GM12874 (cell line): ENCODE data around the gene ARHGEF7.

Experiments used
- TF ChIP-seq, protein P1 (sequence below): IDR thresholded peaks from 2 replicates; pipeline ENCODE4 v1.5.1; 2011; ENCODE audit warnings: low read depth, mild to moderate bottlenecking, control low read depth, low read length, moderate library complexity; ENCODE audit not compliant: insufficient read depth

ARHGEF7 gene

DNA sequence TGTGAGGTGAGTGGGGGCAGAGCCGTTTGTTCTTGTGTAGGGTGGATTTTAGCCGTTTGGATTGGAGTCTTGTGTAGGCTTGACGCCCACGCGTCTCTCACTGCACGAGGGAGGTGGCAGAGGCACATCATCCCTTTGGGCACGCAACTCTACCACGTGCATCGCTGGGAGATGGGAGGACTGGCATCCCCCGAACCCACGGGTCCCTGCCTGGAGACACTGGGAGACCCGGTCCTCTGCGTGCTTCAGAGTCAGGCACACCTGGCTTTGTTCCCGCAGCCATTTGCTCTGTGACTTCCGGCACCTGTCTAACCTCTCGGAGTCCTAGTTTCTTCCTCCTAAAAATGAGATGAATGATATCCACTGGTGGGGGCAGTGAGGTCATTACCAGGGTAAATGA lies 6.4 kb downstream of the ARHGEF7 start:
- TF ChIP-seq, protein P1, sequence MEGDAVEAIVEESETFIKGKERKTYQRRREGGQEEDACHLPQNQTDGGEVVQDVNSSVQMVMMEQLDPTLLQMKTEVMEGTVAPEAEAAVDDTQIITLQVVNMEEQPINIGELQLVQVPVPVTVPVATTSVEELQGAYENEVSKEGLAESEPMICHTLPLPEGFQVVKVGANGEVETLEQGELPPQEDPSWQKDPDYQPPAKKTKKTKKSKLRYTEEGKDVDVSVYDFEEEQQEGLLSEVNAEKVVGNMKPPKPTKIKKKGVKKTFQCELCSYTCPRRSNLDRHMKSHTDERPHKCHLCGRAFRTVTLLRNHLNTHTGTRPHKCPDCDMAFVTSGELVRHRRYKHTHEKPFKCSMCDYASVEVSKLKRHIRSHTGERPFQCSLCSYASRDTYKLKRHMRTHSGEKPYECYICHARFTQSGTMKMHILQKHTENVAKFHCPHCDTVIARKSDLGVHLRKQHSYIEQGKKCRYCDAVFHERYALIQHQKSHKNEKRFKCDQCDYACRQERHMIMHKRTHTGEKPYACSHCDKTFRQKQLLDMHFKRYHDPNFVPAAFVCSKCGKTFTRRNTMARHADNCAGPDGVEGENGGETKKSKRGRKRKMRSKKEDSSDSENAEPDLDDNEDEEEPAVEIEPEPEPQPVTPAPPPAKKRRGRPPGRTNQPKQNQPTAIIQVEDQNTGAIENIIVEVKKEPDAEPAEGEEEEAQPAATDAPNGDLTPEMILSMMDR, result no peak

DNA sequence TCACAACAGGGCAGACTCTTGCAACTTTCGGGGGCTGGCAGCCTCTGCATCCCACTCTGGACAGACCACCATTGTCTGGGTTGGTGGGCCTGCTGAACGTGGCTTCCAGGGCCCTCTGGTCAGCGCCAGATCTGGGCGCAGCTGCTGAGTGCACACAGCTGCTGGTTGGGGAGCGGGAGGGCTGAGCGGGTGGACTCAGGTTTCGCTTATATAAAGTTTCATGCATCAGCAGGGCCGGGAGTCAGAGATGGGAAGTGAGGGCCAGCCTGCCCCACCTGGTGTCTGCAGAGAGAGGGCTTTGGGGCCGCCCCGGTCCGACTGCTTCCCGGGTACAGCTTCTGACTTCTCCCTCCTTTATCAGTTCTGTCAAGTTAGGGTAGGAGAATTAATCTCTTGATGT lies 6.9 kb downstream of the ARHGEF7 start:
- TF ChIP-seq, protein P1, result no peak

DNA sequence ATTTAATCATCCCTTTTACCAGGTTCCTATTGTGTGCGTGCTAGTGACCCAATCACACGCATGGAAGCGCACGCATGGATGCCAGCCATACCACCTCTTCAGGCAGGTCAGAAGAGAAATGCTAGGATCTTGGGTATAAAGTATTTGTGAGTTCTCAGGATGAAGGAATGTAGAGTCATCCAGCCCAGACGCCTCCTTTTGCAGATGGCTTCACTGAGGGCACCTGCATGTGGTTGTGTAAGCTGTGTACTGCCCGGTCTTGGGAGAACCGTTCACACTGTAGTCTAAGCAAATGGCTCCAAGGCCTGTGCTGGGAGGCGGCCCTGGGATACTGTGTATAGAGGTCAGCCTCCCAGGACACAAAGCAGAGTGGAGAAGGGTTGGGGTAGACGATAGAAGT lies 7.5 kb downstream of the ARHGEF7 start:
- TF ChIP-seq, protein P1, result no peak

DNA sequence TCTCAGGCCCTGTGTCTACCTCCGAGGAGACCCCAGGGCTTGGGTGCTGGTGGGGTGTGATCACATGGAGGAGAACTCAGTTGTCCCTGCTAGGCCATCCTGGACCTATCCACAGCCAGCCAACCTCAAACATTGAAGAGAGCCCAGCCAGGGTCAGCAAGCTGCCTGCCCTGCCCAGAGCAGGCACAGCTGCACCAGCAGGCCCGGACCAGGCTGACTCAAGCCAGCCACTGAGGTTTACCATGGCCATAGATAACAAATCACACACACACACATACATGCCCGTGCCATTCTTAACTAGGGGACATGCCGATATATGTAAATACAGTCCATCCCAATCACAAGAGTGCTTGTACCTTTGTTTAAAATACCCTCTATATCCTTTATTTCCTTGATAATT lies 8.1 kb downstream of the ARHGEF7 start:
- TF ChIP-seq, protein P1, result no peak

DNA sequence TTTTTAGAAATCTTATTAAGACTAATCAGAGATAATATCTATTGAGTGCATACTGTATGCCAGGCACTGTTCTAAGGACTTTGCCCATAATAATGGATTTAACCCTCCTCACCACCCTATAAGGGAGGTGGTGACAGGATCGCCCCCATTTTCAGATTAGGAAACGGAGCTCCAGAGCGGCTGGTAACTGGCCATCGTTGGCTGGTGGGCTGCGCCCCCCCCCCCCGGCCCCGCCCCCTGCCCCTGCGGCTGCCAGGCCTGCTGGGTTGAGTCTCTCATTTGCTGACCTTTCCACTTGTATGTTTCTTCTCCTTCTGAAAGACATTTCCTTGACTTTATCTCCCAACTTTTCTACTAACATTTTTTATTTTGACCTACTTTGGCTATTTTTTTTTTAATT lies 8.5 kb downstream of the ARHGEF7 start:
- TF ChIP-seq, protein P1, result no peak

DNA sequence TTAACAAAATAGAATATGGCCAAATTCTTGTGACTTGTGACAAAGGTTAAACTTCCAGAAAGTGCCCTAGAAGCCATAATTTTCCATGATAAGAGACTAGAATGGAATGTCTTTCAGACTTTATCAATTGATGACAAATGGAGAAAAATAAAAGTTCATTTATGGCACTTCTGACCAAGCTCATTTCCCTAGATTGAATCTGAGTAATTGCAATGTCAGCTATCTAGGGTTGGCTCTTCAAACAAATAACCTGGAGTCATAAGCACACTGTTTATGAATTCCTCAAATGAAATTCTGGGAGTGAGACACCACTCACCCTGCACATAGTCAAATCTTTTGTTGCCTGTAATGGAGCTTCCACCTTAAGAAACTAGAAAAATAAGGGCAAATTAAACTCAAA lies 11.4 kb downstream of the ARHGEF7 start:
- TF ChIP-seq, protein P1, result no peak

DNA sequence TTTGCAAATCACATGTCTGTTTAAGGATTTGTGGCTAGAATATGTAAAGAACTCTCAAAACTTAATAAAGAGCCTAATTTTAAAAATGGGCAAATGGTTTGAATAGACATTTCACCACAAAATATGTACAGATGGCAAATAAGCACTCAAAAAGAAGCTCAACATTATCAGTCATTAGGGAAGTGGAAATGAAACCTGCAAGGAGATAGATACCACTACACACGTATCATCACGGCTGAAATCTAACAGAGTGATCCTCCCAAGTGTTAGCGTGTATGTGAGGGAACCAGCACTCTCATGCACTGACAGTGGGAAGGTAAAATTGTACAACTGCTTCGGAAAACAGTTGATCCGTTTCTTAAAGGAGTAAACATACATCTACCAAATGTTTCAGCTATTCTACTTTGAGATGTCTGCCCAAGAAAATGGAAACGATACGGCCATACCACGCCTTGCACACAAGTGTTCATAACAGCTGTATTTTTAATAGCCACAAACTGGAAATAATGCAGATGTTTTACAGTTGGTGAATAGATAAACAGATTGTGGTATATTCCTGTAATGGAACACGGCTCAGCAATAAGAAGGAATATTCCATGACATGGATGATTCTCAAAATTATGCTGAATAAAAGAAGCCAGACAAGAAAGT lies 14.5 kb downstream of the ARHGEF7 start:
- TF ChIP-seq, protein P1, result no peak
